NOMO-1 treated with DMSO at 0.1 percent for 48 hours (cell line): ENCODE results near the gene ARHGAP8.

Experiments
- DNase-seq: peaks from one replicate; lab custom pipeline; 2025; ENCODE audit not compliant: unreplicated experiment; lab: John Stamatoyannopoulos, UW

ARHGAP8 gene

GRCh38 chr22:44724859-44725258, 27.5 kb upstream of the ARHGAP8 start:
- no peak for DNase-seq

DNA sequence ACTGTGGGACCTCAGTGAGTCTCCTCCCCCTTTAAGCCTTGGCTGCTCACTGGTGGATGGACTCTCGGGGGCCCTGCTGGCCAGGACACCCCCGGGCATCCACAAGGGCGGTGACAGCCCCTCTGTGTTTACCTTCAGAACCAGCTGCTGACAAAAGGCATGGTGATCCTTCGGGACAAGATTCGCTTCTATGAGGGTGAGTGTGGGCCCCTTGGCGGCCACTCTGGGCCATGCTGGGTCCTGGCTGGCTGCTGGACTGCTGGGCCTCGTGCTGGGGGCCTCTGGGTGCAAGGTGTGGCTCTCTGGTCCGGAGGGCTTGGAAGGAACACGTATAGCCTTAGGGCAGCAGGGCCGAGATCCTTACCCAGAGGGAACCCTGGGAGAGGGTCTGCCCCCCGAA, 25.9 kb upstream of the ARHGAP8 start:
- no peak for DNase-seq

GRCh38 chr22:44727148-44727547, 25.2 kb upstream of the ARHGAP8 start:
- DNase-seq, result no peak

DNA sequence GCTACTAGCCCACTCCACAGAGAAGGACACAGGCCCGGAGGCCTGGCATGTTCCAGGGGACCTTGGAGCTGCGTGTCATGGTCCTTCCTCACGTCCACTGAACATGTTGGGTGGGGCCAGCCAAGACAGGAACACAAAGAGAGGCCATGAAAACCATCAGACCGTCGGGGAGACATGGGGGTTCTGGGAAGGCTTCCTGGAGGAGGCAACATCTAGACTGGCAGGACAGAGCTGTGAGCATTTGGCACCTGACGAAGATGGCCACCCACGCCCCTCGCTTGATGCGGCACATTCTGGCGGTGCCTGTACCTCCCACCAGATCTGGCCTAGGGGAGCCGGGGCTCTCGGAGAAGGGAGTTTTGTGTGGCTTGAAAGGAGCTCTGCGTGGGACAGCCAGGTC, 24.7 kb upstream of the ARHGAP8 start:
- no peak for DNase-seq

GRCh38 chr22:44728761-44729324, 23.5 kb upstream of the ARHGAP8 start:
- DNase-seq, result no peak

- DNase-seq, result no peak
These were observed 22.9 kb upstream of the ARHGAP8 start for GRCh38 chr22:44729391-44730021.

DNA sequence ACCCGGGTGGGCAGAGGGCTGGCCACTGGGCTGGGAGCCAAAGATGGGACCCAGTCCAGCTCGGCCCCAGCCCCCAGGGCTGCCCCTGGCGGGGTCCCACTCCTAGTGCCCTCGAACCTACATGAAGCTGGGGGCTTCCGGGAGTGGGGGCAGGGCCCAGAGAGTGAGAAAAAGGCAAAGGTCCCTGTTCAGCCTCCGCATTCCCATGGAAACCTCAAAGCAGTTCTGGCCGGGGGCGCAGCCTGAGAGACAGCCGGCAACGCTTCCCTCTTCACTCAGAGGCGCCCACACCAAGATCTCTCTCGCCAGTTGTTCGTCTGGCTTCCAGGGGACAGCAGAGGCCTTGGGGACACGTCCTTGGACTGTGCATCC, 22.4 kb upstream of the ARHGAP8 start:
- no peak for DNase-seq

GRCh38 chr22:44730490-44731356, 21.7 kb upstream of the ARHGAP8 start:
- no peak for DNase-seq

GRCh38 chr22:44731357-44731970, 20.9 kb upstream of the ARHGAP8 start:
- DNase-seq, result no peak

DNA sequence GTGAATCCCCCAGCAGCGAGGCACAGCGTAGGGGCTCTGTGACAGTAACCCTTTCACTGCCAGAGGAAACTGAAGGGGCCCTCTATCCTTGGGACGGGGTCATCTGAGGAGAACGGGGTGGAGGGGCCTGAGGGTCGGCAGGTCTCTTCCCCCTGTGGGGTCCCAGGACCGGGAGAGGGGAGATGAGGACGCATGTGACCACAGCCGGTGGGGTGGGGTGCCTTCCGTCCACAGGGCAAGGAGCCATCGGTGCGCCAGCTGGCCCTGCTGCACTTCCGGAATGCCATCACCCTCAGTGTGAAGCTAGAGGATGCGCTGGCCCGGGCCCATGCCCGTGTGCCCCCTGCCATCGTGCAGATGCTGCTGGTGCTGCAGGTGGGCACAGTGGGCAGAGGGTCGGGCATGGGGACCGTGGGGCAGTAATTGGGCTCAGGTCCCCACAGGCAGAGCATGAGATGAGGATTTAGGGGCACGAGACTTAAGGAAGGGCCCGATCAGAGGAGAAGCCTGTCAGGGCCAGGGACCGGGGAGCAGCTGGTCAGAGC, 20.3 kb upstream of the ARHGAP8 start:
- no peak for DNase-seq

DNA sequence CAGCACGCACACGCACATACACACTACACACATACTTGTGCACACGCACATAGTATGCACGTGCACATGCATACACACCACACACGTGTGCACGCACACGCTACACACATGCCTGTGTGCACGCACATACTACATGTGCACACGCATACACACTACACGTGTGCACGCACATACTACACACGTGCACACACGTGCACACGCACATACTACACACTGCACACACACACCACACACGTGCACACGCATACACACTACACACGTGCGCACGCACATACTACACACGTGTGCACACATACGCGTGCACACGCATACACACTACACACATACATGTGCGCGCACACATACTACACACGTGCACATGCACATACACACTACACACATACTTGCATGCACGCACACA, 19.7 kb upstream of the ARHGAP8 start:
- DNase-seq, result no peak

- no peak for DNase-seq
These were observed 18.8 kb upstream of the ARHGAP8 start for GRCh38 chr22:44733426-44734106.

GRCh38 chr22:44734278-44734677, 18.1 kb upstream of the ARHGAP8 start:
- no peak for DNase-seq

- no peak for DNase-seq
These were observed 17.4 kb upstream of the ARHGAP8 start for GRCh38 chr22:44734801-44735517.

GRCh38 chr22:44735518-44736428, 16.6 kb upstream of the ARHGAP8 start:
- DNase-seq, result peak; percentile 16

DNA sequence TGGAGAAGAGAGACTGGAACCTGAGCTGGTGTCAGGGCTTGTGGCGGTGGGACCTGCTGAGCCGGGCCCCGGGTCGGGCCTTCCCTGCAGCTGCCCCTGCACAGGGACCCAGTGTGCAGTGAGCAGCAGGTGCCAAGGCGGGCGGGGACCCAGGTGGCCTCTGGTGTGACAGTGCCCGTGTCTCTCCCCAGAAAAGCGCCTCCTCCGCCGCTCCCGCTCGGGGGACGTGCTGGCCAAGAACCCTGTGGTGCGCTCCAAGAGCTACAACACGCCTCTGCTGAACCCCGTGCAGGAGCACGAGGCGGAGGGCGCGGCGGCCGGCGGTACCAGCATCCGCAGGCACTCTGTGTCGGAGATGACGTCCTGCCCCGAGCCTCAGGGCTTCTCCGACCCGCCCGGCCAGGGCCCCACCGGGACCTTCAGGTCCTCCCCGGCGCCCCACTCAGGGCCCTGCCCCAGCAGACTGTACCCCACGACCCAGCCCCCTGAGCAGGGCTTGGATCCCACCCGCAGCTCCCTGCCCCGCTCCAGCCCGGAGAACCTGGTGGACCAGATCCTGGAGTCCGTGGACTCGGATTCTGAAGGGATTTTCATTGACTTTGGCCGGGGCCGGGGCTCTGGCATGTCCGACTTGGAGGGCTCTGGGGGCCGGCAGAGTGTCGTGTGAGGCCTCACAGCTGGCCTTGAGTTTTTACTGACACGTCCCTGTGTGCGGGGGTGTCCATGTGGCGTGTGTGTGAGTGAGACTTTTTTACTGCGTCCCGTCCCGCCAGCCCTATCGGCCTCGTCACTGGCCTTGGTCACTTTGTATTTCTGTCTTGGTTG, 15.6 kb upstream of the ARHGAP8 start:
- no peak for DNase-seq

- DNase-seq, result no peak
These were observed 14.7 kb upstream of the ARHGAP8 start for GRCh38 chr22:44737406-44738346.
